SU-DHL-6 (cell line): ENCODE data around the gene PALM2AKAP2.

Source experiments
- H2AFZ ChIP-seq: fragments of 200-600 bp; sonication (generic); 2 replicates; pipeline ENCODE4 v1.6.1; 2014; ENCODE audit warnings: low read depth, mild to moderate bottlenecking, moderate library complexity, mixed read lengths, antibody characterized with exemption, low read length; ENCODE audit not compliant: severe bottlenecking
- H3F3A ChIP-seq: fragments of 200-600 bp; shearing (Covaris generic); 2 replicates; pipeline ENCODE4 v1.6.0; 2016; ENCODE audit warnings: antibody characterized with exemption, mild to moderate bottlenecking; ENCODE audit not compliant: insufficient read depth
- H3K27ac ChIP-seq: fragments of 200-600 bp; sonication (generic); 2 replicates; pipeline ENCODE4 v1.5.1; 2016; ENCODE audit warnings: low read depth, mild to moderate bottlenecking, low read length, moderate library complexity, mixed read lengths
- H3K27me3 ChIP-seq: fragments of 200-600 bp; sonication (generic), shearing (Covaris generic); 2 replicates; pipeline ENCODE4 v1.6.0; 2014; ENCODE audit warnings: mild to moderate bottlenecking, low read length
- H3K36me3 ChIP-seq: fragments of 200-600 bp; sonication (generic); 2 replicates; pipeline ENCODE4 v1.6.1; 2014; ENCODE audit warnings: mild to moderate bottlenecking, low read length, mixed read lengths
- H3K4me2 ChIP-seq: fragments of 300-600, 200-600 bp; shearing (Covaris generic), sonication (generic); 2 replicates; pipeline ENCODE4 v1.6.0; 2014; ENCODE audit warnings: low read length, low read depth, mild to moderate bottlenecking; ENCODE audit not compliant: poor library complexity, severe bottlenecking
- H3K4me3 ChIP-seq: fragments of 200-600 bp; sonication (generic); 2 replicates; pipeline ENCODE4 v1.5.1; 2014; ENCODE audit warnings: antibody characterized with exemption, low read length, mild to moderate bottlenecking, mixed read lengths; ENCODE audit not compliant: insufficient read depth, poor library complexity, severe bottlenecking
- H3K79me2 ChIP-seq: fragments of 200-600 bp; sonication (generic); 2 replicates; pipeline ENCODE4 v1.6.1; 2014; ENCODE audit warnings: mild to moderate bottlenecking, low read length, moderate library complexity; ENCODE audit not compliant: insufficient read depth
- H3K9ac ChIP-seq: fragments of 200-600 bp; sonication (generic); 2 replicates; pipeline ENCODE4 v1.7.0; 2014; ENCODE audit warnings: mild to moderate bottlenecking, low read length
- H3K9me2 ChIP-seq: fragments of 200-600 bp; sonication (generic); replicated peaks from 2 replicates; pipeline ENCODE4 v1.6.1; 2014; ENCODE audit warnings: low read length; ENCODE audit not compliant: insufficient read depth
- H3K9me3 ChIP-seq: fragments of 200-600 bp; sonication (generic); 2 replicates; pipeline ENCODE4 v1.6.1; 2014; ENCODE audit warnings: low read length, mixed read lengths; ENCODE audit not compliant: insufficient read depth
- H4K20me1 ChIP-seq: fragments of 200-600 bp; sonication (generic); 2 replicates; pipeline ENCODE4 v1.6.1; 2014; ENCODE audit warnings: low read depth, mild to moderate bottlenecking, antibody characterized with exemption, low read length, moderate library complexity, mixed read lengths
- CTCF ChIP-seq: fragments of 200-600 bp; sonication (generic); IDR thresholded peaks from one replicate; pipeline ENCODE4 v1.5.1; 2017; ENCODE audit warnings: antibody characterized with exemption, mild to moderate bottlenecking, low read length, moderate library complexity; ENCODE audit not compliant: insufficient read depth, poor library complexity, severe bottlenecking
- EZH2phosphoT487 ChIP-seq: fragments of 200-600 bp; sonication (generic), shearing (Covaris generic); conservative IDR thresholded peaks from 2 replicates; pipeline ENCODE4 v1.6.1; 2018; ENCODE audit warnings: mild to moderate bottlenecking, antibody characterized with exemption, low read length, moderate library complexity, mixed read lengths

Gene PALM2AKAP2

GRCh38 chr9:109795613-109796012 lies 15.6 kb downstream of the PALM2AKAP2 start:
- no peaks in the 10 kb centered on the region for H4K20me1 ChIP-seq
- no peak overlapping the region for H3K9ac ChIP-seq
- TF ChIP-seq EZH2phosphoT487 (no peak), CTCF (no peak)
- H3F3A ChIP-seq: no peaks in the 10 kb centered on the region
- no peak overlapping the region for H2AFZ ChIP-seq
- H3K9me2 ChIP-seq: no peaks in the 10 kb centered on the region
- H3K4me3 ChIP-seq: no peak overlapping the region
- no peaks in the 10 kb centered on the region for H3K36me3 ChIP-seq
- no peaks in the 10 kb centered on the region for H3K9me3 ChIP-seq
- no peaks in the 10 kb centered on the region for H3K79me2 ChIP-seq
- H3K4me2 ChIP-seq: no peak overlapping the region
- H3K27ac ChIP-seq: no peak overlapping the region
- no peaks in the 10 kb centered on the region for H3K27me3 ChIP-seq

- Histone ChIP-seq H2AFZ (no peak overlapping the region), H3K4me2 (no peak overlapping the region), H3K36me3 (no peaks in the 10 kb centered on the region), H3K27ac (no peak overlapping the region), H3K79me2 (no peaks in the 10 kb centered on the region), H3K4me3 (no peak overlapping the region), H3K9me3 (no peaks in the 10 kb centered on the region), H4K20me1 (no peaks in the 10 kb centered on the region), H3K27me3 (no peaks in the 10 kb centered on the region), H3K9me2 (no peaks in the 10 kb centered on the region), H3K9ac (no peak overlapping the region), H3F3A (no peaks in the 10 kb centered on the region)
- TF ChIP-seq EZH2phosphoT487 (no peak), CTCF (no peak)
These were observed 16.1 kb downstream of the PALM2AKAP2 start for GRCh38 chr9:109796078-109796477.

GRCh38 chr9:109797006-109797405 lies 17.0 kb downstream of the PALM2AKAP2 start:
- no peaks in the 10 kb centered on the region for H3K27me3 ChIP-seq
- H3F3A ChIP-seq: no peaks in the 10 kb centered on the region
- H3K9ac ChIP-seq: no peak overlapping the region
- H3K36me3 ChIP-seq: no peaks in the 10 kb centered on the region
- no peak overlapping the region for H3K4me2 ChIP-seq
- no peak overlapping the region for H2AFZ ChIP-seq
- no peaks in the 10 kb centered on the region for H3K79me2 ChIP-seq
- no peaks in the 10 kb centered on the region for H4K20me1 ChIP-seq
- no peaks in the 10 kb centered on the region for H3K9me2 ChIP-seq
- H3K9me3 ChIP-seq: no peaks in the 10 kb centered on the region
- H3K27ac ChIP-seq: no peak overlapping the region
- no peak overlapping the region for H3K4me3 ChIP-seq
- TF ChIP-seq EZH2phosphoT487 (no peak), CTCF (no peak)
